HEK293T (cell line): Measurements from ENCODE around the gene SEMA6B.
A peak's percentile ranks its signal among the peaks of the same experiment; 100 is the strongest.
"Not testable (repeated sequence)": the region's sequence is repeated elsewhere in the genome, so short reads cannot be mapped to it uniquely, and the experiment has no call there.

Experiments
- CTCF ChIA-PET: fragments of 350-600 bp; formaldehyde crosslinking; extraction: SDS; loops from one replicate; lab custom pipeline; 2021; ENCODE audit warnings: antibody characterized with exemption, inconsistent platforms; lab: Yijun Ruan, JAX
- POLR2A ChIA-PET: fragments of 350-600 bp; formaldehyde crosslinking; extraction: SDS; loops from one replicate; lab custom pipeline; 2020; ENCODE audit warnings: antibody characterized with exemption, inconsistent platforms; lab: Yijun Ruan, JAX
- DNase-seq: peaks from one replicate; pipeline ENCODE4 v3.0.0; 2012; ENCODE audit warnings: mixed read lengths; ENCODE audit errors: extremely low spot score
- ARNT ChIP-seq: fragments of 450-650 bp; IDR thresholded peaks from 2 replicates; pipeline ENCODE4 v1.6.1; 2017; ENCODE audit warnings: mild to moderate bottlenecking
- BHLHE40 ChIP-seq: fragments of 450-650 bp; IDR thresholded peaks from 2 replicates; pipeline ENCODE4 v1.6.1; 2016; ENCODE audit warnings: mild to moderate bottlenecking, moderate library complexity, borderline replicate concordance
- CTBP1 ChIP-seq: fragments of 450-650 bp; IDR thresholded peaks from 2 replicates; pipeline ENCODE4 v1.6.1; 2016; ENCODE audit warnings: borderline replicate concordance
- ELF4 ChIP-seq: fragments of 450-650 bp; IDR thresholded peaks from 2 replicates; pipeline ENCODE4 v1.6.1; 2017; ENCODE audit warnings: antibody characterized with exemption
- FOXA1 ChIP-seq: fragments of 450-650 bp; IDR thresholded peaks from 2 replicates; pipeline ENCODE4 v1.6.1; 2016; ENCODE audit warnings: mild to moderate bottlenecking
- FOXK2 ChIP-seq: fragments of 450-650 bp; IDR thresholded peaks from 2 replicates; pipeline ENCODE4 v1.6.1; 2016; ENCODE audit warnings: mild to moderate bottlenecking
- FOXM1 ChIP-seq: fragments of 450-650 bp; IDR thresholded peaks from 2 replicates; pipeline ENCODE4 v1.6.1; 2017; ENCODE audit warnings: mild to moderate bottlenecking, borderline replicate concordance
- HDGF ChIP-seq: fragments of 450-650 bp; IDR thresholded peaks from 2 replicates; pipeline ENCODE4 v1.6.1; 2017; ENCODE audit warnings: antibody characterized with exemption, borderline replicate concordance
- L3MBTL2 ChIP-seq: fragments of 450-650 bp; conservative IDR thresholded peaks from 2 replicates; pipeline ENCODE4 v1.6.1; 2016; ENCODE audit warnings: mild to moderate bottlenecking
- LEF1 ChIP-seq: fragments of 450-650 bp; IDR thresholded peaks from 2 replicates; pipeline ENCODE4 v1.6.1; 2017; ENCODE audit warnings: mild to moderate bottlenecking, borderline replicate concordance
- NFRKB ChIP-seq: fragments of 450-650 bp; IDR thresholded peaks from 2 replicates; pipeline ENCODE4 v1.6.1; 2016; ENCODE audit warnings: mild to moderate bottlenecking, moderate library complexity
- PKNOX1 ChIP-seq: fragments of 450-650 bp; IDR thresholded peaks from 2 replicates; pipeline ENCODE4 v1.6.1; 2016
- SP1 ChIP-seq: fragments of 450-650 bp; IDR thresholded peaks from 2 replicates; pipeline ENCODE4 v1.6.1; 2017
- SUZ12 ChIP-seq: fragments of 450-650 bp; IDR thresholded peaks from 2 replicates; pipeline ENCODE4 v1.6.1; 2016; ENCODE audit warnings: mild to moderate bottlenecking
- TARDBP ChIP-seq: fragments of 450-650 bp; IDR thresholded peaks from 2 replicates; pipeline ENCODE4 v1.6.1; 2016
- ZNF384 ChIP-seq: fragments of 450-650 bp; IDR thresholded peaks from 2 replicates; pipeline ENCODE4 v1.6.1; 2016

SEMA6B gene

GRCh38 chr19:4600082-4600481 lies 40.6 kb upstream of the SEMA6B start:
- DNase-seq, result no peak
- ChIA-PET CTCF (no interaction called here), POLR2A (no interaction called here)
- TF ChIP-seq SP1, result no peak
- no peak for TF ChIP-seq ARNT
- no peak for TF ChIP-seq ELF4
- TF ChIP-seq SUZ12, result no peak
- TF ChIP-seq LEF1, result no peak
- TF ChIP-seq BHLHE40, result no peak
- TF ChIP-seq CTBP1, result no peak
- TF ChIP-seq HDGF, result no peak
- no peak for TF ChIP-seq ZNF384
- no peak for TF ChIP-seq NFRKB

GRCh38 chr19:4598712-4599111 lies 39.2 kb upstream of the SEMA6B start:
- POLR2A ChIA-PET, result no interaction called here
- CTCF ChIA-PET, result no interaction called here
- DNase-seq, result no peak
- TF ChIP-seq L3MBTL2, result no peak

- ChIA-PET CTCF (interaction anchor here (0.6 kb wide), 1 partner anchor 1313 kb away, joined by 3 read pairs; no protein-coding TSS in a partner anchor), POLR2A (no interaction called here)
- no peak for TF ChIP-seq LEF1
- no peak for TF ChIP-seq HDGF
- TF ChIP-seq ARNT, result no peak
- no peak for TF ChIP-seq SP1
- no peak for TF ChIP-seq CTBP1
- TF ChIP-seq FOXK2, result no peak
- no peak for TF ChIP-seq L3MBTL2
- no peak for TF ChIP-seq TARDBP
- no peak for TF ChIP-seq SUZ12
- no peak for TF ChIP-seq ELF4
- no peak for TF ChIP-seq PKNOX1
- peak; percentile 88 for DNase-seq
Measured at GRCh38 chr19:4597975-4598671, 38.6 kb upstream of the SEMA6B start.

GRCh38 chr19:4597278-4597974 lies 37.9 kb upstream of the SEMA6B start:
- no peak for DNase-seq
- CTCF ChIA-PET, result interaction anchor here (0.6 kb wide), 1 partner anchor 1313 kb away, joined by 3 read pairs; no protein-coding TSS in a partner anchor
- POLR2A ChIA-PET, result no interaction called here
- no peak for TF ChIP-seq ELF4
- no peak for TF ChIP-seq CTBP1
- TF ChIP-seq NFRKB, result no peak
- no peak for TF ChIP-seq FOXA1
- no peak for TF ChIP-seq SP1
- TF ChIP-seq HDGF, result no peak
- no peak for TF ChIP-seq SUZ12
- TF ChIP-seq L3MBTL2, result no peak
- no peak for TF ChIP-seq FOXK2
- TF ChIP-seq ARNT, result no peak
- TF ChIP-seq BHLHE40, result no peak
- TF ChIP-seq LEF1, result no peak
- no peak for TF ChIP-seq PKNOX1

- DNase-seq, result no peak
- ChIA-PET CTCF (no interaction called here), POLR2A (no interaction called here)
- no peak for TF ChIP-seq BHLHE40
- TF ChIP-seq LEF1, result no peak
- no peak for TF ChIP-seq TARDBP
- no peak for TF ChIP-seq FOXA1
- no peak for TF ChIP-seq FOXM1
- no peak for TF ChIP-seq ELF4
- TF ChIP-seq L3MBTL2, result no peak
- no peak for TF ChIP-seq SUZ12
- TF ChIP-seq ZNF384, result no peak
- no peak for TF ChIP-seq ARNT
- no peak for TF ChIP-seq CTBP1
- TF ChIP-seq SP1, result no peak
- TF ChIP-seq HDGF, result no peak
- no peak for TF ChIP-seq FOXK2
- TF ChIP-seq PKNOX1, result no peak
- TF ChIP-seq NFRKB, result no peak
Measured at GRCh38 chr19:4596033-4596904, 36.8 kb upstream of the SEMA6B start.

GRCh38 chr19:4595158-4595557 lies 35.7 kb upstream of the SEMA6B start:
- POLR2A ChIA-PET, result interaction anchor here (0.8 kb wide), 1 partner anchor 15 kb away, joined by 3 read pairs; no protein-coding TSS in a partner anchor
- not testable (repeated sequence) for DNase-seq
- CTCF ChIA-PET, result interaction anchor here (0.7 kb wide), 1 partner anchor 37 kb away, joined by 6 read pairs; no protein-coding TSS in a partner anchor
